NCI-H526 (cell line): ENCODE results near the gene LTF.
"Not testable (repeated sequence)": the region's sequence is repeated elsewhere in the genome, so short reads cannot be mapped to it uniquely, and the experiment has no call there.

Experiments used
- DNase-seq, 2 experiments: peaks; one replicate each; lab custom pipeline; 2025; lab: John Stamatoyannopoulos, UW

LTF gene

DNA sequence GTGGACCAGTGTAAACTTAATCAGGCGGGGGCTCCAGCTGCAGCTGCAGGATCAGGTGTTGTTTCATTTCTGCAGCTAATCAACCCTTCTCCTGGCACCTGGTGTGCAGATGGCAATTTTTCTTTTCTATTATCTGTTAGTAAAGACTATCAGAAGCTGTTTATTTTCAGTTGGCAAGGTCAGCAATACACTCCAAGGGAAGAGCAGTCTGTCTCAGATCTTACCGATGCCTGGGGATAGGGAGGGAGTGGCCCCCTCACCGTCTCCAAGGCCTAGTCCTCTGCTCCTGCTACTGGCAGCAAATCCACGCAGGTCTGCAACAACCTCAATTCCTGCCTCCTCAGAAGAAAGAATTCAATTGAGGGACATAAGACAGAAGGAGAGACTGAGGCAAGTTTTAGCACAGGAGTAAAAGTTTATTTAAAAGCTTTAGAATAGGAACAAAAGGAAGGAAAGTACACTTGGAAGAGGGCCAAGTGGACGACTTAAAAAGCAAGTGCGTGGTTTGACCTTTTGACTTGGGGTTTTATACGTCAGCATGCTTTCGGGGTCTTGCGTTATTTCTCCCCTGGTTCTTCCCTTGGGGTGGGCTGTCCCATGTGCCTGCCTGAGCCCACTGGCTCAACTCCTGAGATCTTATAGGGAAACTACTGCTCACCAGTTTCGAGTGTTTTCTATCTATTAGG is 48.4 kb downstream of the LTF start:
- no peak for DNase-seq

DNA sequence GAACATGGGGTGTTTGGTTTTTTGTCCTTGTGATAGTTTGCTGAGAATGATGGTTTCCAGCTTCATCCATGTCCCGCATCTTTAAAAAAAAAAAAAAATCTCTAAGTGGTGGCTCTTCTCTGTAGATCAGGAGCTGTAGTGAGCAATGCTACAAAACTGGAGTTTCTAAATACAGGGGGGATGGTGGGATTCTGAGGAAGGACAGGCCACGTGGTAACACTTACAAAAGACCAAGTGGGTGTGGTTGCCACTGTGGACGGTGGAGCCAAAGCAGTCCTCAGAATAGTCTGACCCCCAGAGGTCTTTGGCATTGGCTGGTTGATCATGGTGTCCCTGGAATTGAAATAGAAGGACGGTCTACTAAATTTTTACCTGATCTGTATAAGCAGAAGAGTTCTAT is 50.0 kb downstream of the LTF start:
- DNase-seq, result no peak

DNA sequence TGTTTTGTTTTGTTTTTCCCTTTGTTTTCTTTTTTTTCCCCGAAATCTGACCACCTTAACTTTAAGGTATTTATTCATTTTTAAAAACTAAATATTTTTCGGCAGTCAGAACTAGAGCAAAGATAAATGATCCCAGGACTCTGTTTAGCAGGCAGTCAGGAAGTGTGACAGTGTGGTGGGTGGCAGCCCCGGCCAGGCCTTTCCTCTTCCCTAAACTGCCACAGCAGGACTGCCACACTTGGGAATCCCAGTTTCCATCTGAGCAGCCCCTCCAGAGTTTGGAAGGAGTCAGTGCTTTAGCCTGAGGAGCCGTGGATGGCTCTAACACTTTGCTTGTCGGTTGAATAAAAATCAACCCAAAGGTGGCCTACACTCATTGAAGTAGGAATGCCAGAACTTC is 50.8 kb downstream of the LTF start:
- DNase-seq, result no peak

DNA sequence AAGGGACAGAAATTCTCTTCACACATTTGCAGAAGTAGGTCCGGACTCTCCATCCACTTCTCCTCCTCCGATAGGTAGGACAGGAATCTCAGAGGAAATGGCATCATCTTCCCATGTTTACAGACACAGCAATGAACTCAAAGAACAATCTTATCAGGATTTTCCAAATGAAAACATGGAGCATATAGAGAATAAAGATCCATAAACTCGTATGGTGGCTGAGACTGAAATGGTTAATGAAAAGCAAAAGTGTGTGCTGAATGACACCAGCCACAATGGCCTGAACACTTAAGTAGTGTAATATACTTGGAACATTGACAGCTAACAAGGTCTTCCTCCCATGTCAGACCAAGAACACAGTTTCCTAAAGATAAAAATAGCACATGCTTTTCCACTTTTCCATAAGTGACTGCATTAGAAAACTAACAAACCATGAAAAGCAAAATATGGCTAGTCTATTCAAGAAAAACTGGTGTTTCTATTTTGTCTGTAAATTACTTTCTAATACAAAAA is 51.9 kb downstream of the LTF start:
- no peak for DNase-seq

DNA sequence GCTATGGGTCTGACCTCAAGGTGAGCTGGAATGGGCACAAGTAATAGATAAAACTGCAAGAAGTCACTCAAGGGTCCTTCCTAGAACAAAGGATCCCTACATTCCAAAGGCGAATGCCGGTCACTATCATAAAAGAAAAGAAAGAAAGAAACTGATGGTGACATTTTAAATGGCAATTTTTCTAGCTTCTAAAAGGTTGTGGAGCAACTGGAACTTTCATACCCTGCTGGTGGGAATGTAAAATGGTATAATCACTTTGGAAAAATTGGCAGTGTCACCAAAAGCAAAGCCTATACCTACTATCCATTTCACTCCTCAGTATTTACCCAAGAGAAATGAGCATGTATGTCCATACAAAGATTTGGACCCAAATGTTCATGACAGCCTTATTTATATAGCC is 53.4 kb downstream of the LTF start:
- no peak for DNase-seq

DNA sequence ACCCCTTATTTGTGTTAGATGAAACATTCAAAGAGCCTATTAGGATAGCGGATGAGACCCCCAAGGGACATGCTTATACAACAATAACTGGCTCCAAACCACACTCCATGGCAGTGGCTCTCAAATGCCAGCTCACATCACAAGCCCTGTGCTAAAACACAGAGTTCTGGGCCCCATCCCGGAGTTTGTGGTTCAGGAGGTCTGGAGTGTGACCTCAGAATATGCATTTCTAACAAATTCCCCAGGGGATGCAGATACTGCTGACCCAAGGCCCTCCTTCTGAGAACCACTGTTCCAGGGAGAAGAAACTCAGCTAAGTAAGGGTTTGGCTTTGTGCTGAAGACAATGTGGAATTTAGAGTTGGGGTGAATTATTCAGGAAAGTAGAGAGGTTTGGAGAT is 54.0 kb downstream of the LTF start:
- DNase-seq, result no peak

DNA sequence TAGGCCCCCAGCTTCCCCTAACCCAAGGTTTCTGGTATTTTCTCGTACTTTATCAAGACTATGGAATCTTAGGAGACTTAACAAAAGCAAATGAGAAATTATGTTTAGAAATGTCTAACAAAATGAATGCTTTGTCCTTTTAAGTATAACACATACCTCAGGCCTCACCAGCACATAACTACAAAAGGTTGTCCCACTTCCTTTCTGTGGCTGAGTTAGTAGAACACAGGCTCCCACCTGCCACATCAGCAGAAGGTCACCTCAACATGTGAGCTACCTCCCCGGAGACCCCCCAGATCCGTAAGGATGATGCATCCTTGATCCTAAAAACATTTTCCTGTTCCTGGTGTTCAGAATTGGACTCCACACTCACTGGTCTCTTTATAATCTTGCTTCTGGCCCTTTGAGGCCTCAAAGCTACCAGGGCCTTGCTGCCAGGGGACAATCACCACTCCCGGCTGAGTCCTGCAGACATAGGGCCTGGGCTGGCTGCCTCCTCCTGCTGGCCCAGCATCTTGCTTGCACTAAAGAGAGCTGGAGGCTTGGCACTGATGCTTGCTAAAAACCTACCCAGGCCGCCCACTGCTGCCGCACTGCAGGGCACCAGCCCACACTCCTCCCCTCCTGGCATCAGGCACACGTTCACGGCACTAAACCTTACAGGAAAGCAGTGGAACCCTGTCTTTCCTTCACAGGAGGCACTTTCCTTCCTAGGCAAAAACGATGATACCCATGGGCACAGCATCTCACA is 54.8 kb downstream of the LTF start:
- no peak for DNase-seq

DNA sequence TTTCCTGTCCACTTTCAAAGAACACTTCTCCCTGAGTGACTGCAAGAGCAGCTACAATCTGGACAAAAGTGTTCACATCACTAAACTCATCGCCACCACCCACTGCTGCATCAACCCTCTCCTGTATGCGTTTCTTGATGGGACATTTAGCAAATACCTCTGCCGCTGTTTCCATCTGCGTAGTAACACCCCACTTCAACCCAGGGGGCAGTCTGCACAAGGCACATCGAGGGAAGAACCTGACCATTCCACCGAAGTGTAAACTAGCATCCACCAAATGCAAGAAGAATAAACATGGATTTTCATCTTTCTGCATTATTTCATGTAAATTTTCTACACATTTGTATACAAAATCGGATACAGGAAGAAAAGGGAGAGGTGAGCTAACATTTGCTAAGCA is 55.9 kb downstream of the LTF start:
- no peak for DNase-seq

DNA sequence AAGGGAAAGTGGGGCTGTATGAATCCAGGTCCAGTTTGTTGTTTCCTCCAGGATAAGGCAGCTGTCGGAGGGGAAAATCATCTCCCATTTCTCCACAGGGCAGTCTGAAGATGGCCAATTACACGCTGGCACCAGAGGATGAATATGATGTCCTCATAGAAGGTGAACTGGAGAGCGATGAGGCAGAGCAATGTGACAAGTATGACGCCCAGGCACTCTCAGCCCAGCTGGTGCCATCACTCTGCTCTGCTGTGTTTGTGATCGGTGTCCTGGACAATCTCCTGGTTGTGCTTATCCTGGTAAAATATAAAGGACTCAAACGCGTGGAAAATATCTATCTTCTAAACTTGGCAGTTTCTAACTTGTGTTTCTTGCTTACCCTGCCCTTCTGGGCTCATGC is 56.7 kb downstream of the LTF start:
- DNase-seq, result no peak

DNA sequence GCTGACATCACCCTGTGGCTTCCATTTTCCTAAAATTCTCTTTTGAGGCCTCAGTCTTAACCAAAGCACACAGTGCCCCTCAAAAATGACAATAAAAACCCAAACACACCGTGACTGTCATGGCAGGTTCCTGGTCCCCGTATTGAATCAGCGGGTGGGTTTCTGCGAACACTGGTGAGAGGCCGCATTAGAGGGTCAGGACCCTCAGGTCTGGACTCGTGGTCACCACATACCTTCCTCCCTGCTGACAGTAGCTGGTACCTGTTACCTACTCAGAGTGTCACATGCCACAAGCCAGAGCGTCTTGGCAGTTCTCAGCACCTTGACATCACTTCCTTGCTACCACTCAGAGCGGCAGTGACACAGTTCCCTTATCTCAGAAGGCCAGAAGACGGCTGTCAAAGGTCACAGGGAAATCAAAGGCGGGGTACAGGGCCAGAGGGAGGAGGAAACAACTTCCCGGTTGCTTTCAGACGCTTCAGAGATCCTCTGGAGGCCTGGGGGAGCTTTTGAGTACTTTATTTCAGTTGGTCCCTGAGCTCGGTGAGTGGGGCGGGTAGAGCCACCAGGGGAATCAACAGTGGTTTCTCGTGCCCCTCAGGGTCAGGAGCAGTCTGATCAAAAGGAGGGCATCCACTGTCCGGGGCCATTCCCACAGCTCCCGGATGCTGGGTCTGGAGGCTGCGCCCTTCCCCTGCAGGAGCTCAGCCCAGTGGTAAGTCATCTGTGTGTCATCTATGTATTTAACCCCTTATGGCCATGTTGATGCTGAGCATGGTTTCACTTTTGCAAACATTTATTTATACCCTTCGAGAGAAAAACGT is 57.7 kb downstream of the LTF start, which contains the start of the genes CCR5AS and CCRL2:
Gene CCR5AS (minus strand): TSS at position 279 of the 824 bp plus-strand sequence.
Gene CCRL2 (plus strand): TSS at position 472 of the 824 bp plus-strand sequence. CDS start 821 bp downstream, outside the sequence.
- DNase-seq, result no peak

DNA sequence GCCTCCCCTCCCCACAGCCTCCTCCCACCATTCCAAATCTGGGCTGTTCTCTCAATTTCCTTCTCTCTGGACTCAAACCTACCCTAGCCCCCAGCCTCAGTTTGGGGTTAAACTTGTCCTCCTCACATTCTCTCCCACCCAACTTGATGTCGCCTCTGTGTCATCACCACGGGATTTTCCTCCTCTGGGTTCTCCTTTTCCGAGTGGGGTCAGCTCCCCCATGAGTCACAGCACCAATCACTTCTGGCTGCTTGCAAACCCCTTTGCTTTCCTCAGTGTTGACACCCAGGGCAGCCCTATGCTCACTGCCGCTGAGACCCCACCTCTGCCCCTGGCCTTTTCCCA is 58.3 kb downstream of the LTF start:
- no peak for DNase-seq

DNA sequence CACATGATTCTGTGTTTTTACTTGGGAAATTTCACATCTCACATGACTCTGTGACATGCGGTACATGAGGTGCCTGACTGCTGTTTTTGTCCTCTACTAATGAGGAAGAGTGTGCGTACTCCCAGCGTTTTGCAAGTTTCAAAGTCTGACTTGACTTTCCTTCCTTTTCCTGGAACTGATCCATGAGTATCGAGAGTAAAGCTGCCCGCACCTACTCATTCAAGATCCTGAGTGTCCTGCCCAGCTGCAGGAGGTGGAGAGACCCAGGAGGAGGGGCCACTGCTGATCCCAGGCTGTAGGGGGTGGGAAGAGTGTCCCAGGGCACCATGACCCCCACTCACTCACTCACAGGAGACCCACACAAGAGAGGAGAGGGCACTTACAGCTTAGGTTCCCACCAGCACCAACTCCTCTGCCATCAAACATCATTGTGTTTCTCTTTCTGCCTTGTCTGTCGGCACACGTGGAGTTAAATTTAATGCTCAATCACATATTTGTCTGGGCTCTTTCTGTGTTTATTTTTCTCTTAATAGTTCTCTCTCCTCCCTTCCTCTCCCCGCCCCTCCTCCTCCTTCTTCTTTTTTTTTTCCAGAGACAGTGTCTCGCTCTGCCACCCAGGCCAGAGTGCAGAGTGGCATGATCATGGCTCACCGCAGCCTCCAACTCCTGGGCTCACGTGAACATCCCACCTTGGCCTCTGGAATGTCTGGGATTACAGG is 59.2 kb downstream of the LTF start:
- DNase-seq, result no peak

DNA sequence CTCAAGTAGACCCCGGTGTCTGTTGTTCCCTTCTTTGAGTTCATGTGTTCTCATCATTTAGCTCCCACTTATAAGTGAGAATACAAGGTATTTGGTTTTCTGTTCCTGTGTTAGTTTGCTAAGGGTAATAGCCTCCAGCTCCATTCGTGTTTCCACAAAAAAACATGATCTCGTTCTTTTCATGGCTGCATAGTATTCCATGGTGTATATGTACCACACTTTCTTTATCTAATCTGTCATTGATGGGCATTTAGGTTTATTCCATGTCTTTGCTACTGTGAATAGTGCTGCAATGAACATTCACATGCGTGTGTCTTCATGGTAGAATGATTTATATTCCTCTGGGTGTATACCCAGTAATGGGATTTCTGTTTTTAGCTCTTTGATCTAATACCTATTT is 61.8 kb downstream of the LTF start:
- not testable (repeated sequence) for DNase-seq

DNA sequence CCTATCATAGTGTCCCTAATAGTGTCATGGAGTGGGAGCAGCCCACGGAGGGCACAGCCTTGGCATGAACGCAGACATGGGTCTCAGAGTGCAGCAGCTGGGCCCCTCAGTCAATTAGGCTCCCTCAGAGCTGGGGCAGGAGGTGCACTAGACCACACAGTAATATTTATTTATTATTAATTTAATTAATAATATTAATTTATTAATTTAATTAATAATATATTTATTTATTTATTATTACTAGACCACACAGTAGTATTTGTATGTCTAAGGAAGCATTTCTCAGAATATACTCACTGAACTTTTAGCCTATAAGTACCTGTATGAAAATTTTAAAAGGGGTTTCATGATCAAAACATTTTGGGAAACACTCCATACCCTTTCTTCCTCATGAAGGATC is 63.1 kb downstream of the LTF start:
- DNase-seq, result no peak

DNA sequence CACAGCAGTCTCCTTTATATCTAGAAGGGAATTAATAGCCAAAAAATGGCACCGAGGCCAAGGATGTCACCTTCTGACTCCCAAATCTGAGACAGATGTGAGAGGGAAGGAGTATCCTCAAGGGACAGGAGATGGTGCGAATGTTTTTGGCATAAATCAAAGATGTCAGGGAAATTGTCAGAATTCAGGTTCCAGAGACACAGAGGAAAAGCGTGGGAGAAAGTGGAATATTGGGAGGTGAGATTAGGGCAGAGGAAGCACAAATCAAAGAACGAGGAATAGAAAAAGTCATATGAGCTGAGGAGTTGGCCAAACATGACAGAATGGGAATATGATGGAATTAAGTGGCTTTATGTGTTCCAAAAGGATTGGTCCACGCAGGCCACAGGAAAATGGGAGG is 63.9 kb downstream of the LTF start:
- no peak for DNase-seq

DNA sequence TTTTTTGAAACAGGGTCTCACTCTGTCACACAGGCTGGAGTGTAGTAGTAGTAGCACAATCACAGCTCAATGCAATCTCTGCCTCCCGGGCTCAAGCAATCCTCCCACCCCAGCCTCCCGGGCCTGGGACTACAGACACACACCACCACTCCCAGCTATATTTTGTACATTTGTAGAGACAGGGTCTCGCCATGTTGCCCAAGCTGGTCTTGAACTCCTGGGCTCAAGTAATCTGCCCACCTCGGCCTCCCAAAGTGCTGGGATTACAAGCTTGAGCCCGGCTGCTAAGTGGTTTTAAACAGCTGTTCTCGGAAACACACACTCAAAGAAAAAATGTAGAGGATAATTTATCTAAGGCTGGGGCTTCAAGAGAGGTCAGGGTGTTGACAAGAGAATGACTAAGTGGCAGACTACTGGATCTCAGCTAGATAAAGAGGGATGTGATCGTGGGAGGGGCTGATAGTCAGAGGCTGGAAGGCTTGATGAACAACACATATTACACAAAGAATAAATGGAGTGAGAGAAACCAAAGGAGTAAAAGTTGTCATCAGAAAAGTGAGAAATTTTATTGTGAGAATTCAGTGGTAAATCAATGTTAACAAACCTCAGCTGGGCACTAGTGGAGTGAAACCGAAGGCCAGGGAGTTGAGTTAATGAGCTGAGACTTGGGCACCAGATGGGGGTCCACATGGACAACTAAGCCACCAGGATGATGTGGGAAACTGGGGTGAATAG is 64.5 kb downstream of the LTF start:
- DNase-seq, result no peak

DNA sequence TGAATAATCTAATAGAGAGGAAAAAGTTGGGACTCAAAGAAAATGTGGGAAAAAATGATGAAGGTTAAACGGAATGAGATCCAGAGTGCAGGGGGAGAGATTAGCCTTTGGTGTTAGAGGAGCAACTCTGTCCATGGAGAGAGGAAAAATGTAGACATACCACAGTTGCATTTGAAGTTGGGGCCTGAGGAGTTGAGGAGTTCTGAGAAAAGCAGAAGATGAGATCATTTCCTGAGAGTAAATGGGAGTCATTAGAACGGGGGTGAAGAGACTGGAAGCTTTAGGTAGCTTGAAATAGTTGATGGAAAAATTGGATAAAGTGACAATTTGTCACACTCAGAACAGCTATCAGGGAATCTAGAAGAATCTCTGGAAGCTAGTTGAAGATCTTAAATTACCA is 65.1 kb downstream of the LTF start:
- no peak for DNase-seq

DNA sequence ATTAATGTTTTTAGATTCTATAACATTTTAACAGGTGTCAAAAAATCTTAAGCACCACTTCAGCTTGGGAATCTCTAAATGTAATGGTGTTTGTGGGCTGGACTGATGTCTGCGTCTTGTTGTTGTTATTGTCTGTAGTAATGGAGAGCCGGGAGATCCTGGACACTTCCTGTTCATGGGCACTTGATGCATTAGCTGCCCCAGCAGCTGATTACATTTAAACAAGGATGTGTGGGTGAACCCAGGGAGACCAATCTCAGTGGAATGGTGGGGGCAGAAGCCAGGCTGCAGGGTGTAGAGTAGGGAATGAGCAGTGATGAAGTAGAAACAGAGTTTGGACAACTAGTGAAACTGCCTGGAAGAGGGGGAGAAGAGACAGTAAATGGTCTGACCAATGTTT is 65.6 kb downstream of the LTF start:
- no peak for DNase-seq

DNA sequence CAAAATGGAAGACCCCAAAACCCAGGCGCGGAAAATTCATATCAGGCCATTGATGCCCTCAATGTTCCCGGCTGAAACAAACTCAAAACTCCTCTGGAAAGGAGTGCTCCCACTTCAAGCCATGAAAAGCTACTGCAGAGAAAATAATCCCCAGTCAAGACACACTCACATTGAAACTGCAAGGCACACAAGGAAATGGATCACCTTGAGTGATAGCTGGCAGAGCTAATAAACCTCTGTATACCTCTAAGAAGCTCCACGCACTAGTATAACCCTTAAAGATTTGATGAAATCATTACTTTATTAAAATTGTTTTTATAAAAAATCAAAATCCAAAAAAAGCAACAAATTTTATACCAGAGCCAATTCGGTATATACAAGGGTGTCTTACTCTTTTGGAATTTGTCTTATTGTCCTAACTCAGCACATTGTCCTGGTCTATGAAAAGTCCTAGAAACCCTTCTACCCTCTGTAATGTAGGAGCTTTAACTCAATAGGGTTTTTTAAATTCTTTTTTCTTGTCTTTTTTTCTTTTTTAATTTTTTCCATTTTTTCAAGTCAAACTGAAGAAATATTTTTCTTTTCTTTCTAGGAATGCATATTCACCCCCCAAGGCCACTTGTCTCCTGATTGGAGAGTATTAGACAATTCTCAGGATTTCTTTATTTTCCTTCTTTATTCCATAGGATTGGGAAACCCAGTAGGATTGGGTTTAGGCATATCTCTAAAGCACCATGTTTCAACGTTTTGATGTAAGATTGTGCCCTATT is 66.3 kb downstream of the LTF start:
- no peak for DNase-seq

DNA sequence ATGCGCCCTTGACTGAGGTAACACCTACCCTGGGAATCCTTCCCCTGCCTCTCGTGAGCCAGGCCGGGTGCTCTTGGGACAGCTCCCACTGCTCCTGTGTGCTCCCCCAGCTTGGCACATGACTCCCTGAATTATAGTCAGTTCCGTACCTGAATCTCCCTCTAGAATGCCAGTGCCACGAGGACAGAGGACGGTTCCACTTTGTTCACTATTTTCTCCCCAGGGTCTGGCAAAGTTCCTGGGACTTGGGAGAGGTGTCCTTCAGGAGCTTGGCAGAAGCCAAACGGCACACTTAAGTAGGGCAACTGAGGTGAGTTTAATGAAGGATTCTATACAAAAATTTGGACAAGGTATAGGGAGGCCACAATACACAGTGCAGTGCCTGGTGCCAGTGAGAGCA is 67.6 kb downstream of the LTF start:
- DNase-seq, result no peak
